ENCODE results near the gene RELA.
"Not testable (repeated sequence)": the region's sequence is repeated elsewhere in the genome, so short reads cannot be mapped to it uniquely, and the experiment has no call there.

Gene RELA

DNA sequence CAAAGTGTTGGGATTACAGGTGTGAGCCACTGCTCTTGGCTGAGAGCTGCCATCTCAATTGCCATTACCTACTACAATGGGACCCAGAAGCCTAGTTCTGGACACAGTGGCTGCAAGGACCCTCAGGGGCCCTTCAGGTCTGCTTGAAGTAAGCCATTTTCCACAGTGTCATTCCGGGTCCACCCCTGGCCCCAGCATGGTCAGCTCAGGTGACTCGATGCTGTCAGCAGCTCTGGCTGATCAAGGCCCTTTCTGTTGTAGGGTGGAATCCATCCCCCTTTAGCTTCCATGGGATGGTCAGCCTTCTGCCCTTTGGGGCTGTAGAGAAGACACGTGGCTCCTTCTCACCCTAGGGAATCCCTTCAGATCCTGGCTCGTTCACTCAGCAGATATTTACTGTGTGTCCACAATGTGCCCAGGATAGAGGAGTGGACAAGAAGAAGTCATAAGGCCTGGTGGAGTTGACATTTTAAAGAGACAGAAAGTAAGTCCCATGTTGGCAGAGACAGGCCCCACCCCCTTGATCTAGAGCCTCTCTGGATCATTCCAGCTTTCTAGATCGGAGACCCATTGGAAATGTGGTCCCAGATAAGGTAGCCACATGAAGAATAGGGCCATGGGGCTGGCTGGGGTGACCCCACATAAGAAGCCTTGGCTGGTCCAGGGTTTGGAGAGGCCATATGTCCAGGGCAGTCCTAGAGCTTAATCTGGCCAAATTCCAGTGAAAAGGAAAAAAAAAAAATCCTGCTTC is 34.3 kb upstream of the RELA start:
- TF ChIP-seq, protein P1, sequence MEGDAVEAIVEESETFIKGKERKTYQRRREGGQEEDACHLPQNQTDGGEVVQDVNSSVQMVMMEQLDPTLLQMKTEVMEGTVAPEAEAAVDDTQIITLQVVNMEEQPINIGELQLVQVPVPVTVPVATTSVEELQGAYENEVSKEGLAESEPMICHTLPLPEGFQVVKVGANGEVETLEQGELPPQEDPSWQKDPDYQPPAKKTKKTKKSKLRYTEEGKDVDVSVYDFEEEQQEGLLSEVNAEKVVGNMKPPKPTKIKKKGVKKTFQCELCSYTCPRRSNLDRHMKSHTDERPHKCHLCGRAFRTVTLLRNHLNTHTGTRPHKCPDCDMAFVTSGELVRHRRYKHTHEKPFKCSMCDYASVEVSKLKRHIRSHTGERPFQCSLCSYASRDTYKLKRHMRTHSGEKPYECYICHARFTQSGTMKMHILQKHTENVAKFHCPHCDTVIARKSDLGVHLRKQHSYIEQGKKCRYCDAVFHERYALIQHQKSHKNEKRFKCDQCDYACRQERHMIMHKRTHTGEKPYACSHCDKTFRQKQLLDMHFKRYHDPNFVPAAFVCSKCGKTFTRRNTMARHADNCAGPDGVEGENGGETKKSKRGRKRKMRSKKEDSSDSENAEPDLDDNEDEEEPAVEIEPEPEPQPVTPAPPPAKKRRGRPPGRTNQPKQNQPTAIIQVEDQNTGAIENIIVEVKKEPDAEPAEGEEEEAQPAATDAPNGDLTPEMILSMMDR (IDR thresholded peaks at IDR 0.05; ENCODE audit: low read depth, low read length) = no peak
- no peak overlapping the region for H3K4me3 ChIP-seq (ENCODE audit: low read depth, low read length)
- DNase-seq (ENCODE audit: low read depth, low spot score) = no peak
- in situ Hi-C loops (cut with HindIII; ENCODE audit: low sequenced_read_pairs) = no loop called here

DNA sequence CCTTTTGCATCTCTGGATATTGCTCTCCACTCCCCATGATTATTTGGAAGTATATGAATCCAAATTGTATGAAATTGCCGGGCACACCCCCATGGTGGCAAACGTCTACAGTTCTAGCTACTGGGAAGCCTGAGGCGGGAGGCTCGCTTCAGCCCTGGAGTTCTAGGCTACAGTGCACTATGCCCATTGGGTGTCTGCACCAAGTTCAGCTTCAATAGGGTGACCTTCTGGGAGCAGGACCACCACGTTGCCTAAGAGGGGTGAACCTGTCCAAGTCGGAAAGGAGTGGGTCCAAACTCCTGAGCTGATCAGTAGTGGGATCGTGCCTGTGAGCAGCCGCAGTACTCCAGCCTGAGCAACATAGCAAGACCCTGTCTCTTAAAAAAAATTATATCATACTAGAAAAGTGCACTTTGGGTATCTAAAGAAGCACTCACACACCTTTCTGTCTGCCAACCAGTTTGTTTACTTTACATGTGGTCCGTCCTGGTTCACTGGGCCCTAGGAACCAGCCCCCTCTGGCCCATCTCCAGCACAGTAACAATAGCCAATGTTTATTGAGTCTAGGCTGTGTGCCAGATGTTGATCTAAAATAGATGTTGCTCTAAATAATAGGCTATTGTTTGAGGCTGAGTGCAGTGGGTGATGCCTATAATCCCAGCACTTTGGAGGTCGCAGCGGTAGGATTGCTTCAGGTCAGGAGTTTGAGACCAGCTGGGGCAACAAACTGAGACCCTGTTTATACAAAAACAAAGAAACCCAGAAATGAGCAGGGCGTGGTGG is 32.9 kb upstream of the RELA start:
- no peak for DNase-seq (ENCODE audit: low read depth, low spot score)
- H3K4me3 ChIP-seq (ENCODE audit: low read depth, low read length) = no peak overlapping the region
- in situ Hi-C loops (cut with HindIII; ENCODE audit: low sequenced_read_pairs) = no loop called here
- TF ChIP-seq, protein P1 (IDR thresholded peaks at IDR 0.05; ENCODE audit: low read depth, low read length) = no peak

DNA sequence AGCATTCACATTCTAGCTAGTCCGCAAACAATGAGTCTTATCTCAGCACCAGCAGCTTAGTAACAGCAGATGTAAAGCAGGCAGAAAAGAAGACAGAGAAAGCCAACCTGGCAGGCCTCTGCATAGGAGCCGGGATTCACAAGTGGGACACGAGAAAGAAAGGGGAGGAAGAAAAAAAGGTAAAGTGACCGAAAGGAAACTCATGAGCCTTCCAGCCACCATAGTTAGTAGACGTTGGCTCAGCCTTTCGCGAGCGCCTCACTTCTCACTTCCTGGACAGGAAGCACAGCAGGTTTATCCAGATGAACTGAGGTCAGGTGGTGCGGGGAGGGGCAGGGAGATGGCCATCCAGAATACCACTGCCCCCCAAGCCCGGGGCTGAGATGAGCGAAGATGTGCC is 29.7 kb upstream of the RELA start:
- TF ChIP-seq, protein P1 (IDR thresholded peaks at IDR 0.05; ENCODE audit: low read depth, low read length) = no peak
- no peak for DNase-seq (ENCODE audit: low read depth, low spot score)
- no peak overlapping the region for H3K4me3 ChIP-seq (ENCODE audit: low read depth, low read length)
- in situ Hi-C loops (cut with HindIII; ENCODE audit: low sequenced_read_pairs) = no loop called here

DNA sequence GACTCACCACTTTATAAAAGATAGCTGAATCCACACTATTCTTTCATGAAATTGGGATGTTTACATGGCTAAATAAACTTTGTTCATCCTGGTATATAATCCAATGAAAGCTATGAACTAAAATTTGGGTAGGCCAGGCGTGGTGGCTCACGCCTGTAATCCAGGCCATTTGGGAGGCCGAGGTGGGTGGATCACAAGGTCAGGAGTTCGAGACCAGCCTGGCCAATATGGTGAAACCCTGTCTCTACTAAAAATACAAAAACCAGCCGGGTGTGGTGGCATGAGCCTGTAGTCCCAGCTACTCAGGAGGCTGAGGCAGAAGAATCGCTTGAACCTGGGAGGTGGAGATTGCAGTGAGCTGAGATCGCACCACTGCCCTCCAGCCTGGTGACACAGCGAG is 29.1 kb upstream of the RELA start:
- DNase-seq (ENCODE audit: low read depth, low spot score); in situ Hi-C loops (cut with HindIII; ENCODE audit: low sequenced_read_pairs); H3K4me3 ChIP-seq (ENCODE audit: low read depth, low read length): not testable (repeated sequence)

DNA sequence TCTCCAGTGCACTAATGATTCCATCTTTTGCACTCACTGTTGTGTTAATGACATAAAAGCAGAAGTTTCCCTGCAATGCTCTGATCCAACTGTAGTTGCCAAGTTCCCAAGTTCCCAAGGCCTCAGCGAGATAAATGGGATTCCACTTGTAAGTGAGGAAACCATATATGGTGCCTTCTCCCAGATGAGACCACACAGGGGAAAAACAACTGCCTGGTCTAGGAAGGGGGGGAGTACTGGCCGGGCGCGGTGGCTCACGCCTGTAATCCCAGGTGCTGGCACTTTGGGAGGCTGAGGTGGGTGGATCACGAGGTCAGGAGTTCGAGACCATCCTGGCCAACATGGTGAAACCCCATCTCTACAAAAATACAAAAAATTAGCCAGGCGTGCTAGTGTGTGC is 23.3 kb upstream of the RELA start:
- TF ChIP-seq, protein P1 (IDR thresholded peaks at IDR 0.05; ENCODE audit: low read depth, low read length) = no peak
- in situ Hi-C loops (cut with HindIII; ENCODE audit: low sequenced_read_pairs) = no loop called here
- H3K4me3 ChIP-seq (ENCODE audit: low read depth, low read length) = no peak overlapping the region
- DNase-seq (ENCODE audit: low read depth, low spot score) = no peak

DNA sequence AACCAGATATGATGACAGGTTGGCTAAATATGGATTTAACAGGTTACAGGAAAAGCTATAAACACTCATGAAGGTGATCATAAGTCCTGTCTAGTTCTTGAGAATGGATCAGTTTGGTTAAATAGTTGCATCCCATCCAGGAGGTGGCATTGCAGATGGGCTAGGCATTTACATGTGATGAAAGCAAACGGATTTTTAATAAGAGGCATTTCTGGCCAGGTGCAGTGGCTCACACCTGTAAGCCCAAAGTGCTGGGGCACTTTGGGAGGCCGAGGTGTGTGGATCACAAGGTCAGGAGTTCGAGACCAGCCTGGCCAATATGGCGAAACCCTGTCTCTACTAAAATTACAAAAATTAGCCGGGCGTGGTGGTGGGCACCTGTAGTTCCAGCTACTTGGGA is 20.8 kb upstream of the RELA start:
- H3K4me3 ChIP-seq (ENCODE audit: low read depth, low read length); in situ Hi-C loops (cut with HindIII; ENCODE audit: low sequenced_read_pairs); DNase-seq (ENCODE audit: low read depth, low spot score): not testable (repeated sequence)

DNA sequence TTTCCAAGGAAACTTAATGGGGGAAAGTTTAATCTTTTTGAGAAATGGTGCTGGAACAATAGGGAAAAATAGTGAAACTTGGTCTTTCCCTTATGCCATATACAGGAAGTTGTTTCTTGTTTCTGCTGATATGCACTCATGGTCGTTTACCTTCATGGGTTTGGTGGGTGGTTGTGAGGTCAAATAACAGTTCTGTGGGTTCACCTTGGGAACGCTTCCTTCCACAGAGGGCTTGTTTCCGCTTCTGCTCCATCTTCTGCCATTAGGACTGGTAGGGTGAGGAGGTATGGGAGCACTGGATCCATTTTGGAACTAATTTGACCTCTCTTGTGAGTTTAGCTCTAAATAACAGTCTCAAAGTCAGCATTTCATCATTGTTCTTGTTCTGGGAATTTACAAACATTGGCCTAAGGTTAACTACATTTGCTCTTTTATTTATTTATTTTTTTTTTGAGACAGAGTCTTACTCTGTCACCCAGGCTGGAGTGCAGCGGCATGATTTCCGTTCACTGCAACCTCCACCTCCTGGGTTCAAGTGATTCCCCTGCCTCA is 17.6 kb upstream of the RELA start:
- DNase-seq (ENCODE audit: low read depth, low spot score) = no peak
- in situ Hi-C loops (cut with HindIII; ENCODE audit: low sequenced_read_pairs) = no loop called here
- TF ChIP-seq, protein P1 (IDR thresholded peaks at IDR 0.05; ENCODE audit: low read depth, low read length) = no peak
- H3K4me3 ChIP-seq (ENCODE audit: low read depth, low read length) = no peak overlapping the region
